ENCODE data around the gene LRP1B.
"Not testable (repeated sequence)": the region's sequence is repeated elsewhere in the genome, so short reads cannot be mapped to it uniquely, and the experiment has no call there.

- not testable (repeated sequence) for TF ChIP-seq EZH2 (IDR thresholded peaks at IDR 0.05; ENCODE audit: borderline replicate concordance, low read length); CTCF (IDR thresholded peaks at IDR 0.05; ENCODE audit: low read length)
Measured at GRCh38 chr2:140344266-140344665, 1786.5 kb downstream of the LRP1B start.
